Measurements from ENCODE around the gene TMEM207. TPM values are rescaled to one million over a fixed set of nuclear protein-coding genes. Genes with fewer than 3 reads are reported as not detected.

TMEM207 gene
- total RNA-seq, 1 donor from 2014 or later, result not detected

DNA sequence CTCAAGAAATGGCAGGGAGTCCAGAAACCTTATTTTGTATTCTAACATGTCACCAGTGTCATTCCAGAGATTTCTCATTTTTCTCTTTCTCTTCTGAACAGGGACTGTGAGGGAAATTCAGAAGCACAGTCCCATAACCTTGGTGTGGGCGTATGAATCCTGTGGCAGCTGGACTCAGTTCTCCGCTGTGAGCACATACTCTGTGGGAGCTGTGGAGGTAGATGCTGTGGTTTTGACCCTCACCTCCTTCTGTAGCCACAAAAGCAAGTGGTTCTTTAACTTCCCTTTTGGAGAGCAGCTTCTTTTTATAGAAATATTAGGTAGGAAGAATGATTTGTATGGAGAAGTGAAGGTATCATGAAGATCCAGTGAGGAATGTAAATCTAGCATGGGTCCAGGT lies 13.4 kb downstream of the TMEM207 start:
- H3K36me3 ChIP-seq, result no peaks in the 10 kb centered on the region
- no peak overlapping the region for H3K9ac ChIP-seq
- no peak overlapping the region for H3K27ac ChIP-seq
- no peaks in the 10 kb centered on the region for H3K79me2 ChIP-seq (ENCODE audit: low read depth)
- DNase-seq (ENCODE audit: low spot score), result no peak
- Mint-ChIP-seq H3K27ac (no peak overlapping the region), H3K4me1 (no peaks in the 10 kb centered on the region), H3K27me3 (ENCODE audit: insufficient read depth, low read depth) (peaks cover 2% of the 10 kb centered on the region), H3K36me3 (no peaks in the 10 kb centered on the region), H3K9me3 (peaks cover 3% of the 10 kb centered on the region), H3K4me3 (no peak overlapping the region)
- no peaks in the 10 kb centered on the region for H3K27me3 ChIP-seq
- no peaks in the 10 kb centered on the region for H3K4me1 ChIP-seq
- H4K20me1 ChIP-seq (ENCODE audit: low read depth), result no peaks in the 10 kb centered on the region
- no peak overlapping the region for H2AFZ ChIP-seq (replicated peaks)
- TF ChIP-seq EZH2phosphoT487 (IDR thresholded peaks at IDR 0.05), result no peak
- no peak for TF ChIP-seq EZH2 (IDR thresholded peaks at IDR 0.05)
- TF ChIP-seq, protein P1, sequence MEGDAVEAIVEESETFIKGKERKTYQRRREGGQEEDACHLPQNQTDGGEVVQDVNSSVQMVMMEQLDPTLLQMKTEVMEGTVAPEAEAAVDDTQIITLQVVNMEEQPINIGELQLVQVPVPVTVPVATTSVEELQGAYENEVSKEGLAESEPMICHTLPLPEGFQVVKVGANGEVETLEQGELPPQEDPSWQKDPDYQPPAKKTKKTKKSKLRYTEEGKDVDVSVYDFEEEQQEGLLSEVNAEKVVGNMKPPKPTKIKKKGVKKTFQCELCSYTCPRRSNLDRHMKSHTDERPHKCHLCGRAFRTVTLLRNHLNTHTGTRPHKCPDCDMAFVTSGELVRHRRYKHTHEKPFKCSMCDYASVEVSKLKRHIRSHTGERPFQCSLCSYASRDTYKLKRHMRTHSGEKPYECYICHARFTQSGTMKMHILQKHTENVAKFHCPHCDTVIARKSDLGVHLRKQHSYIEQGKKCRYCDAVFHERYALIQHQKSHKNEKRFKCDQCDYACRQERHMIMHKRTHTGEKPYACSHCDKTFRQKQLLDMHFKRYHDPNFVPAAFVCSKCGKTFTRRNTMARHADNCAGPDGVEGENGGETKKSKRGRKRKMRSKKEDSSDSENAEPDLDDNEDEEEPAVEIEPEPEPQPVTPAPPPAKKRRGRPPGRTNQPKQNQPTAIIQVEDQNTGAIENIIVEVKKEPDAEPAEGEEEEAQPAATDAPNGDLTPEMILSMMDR (IDR thresholded peaks at IDR 0.05), result no peak
- no peaks in the 10 kb centered on the region for H3K9me3 ChIP-seq (ENCODE audit: low read depth)
- no peak overlapping the region for H3K4me2 ChIP-seq
- H3K4me3 ChIP-seq, result no peak overlapping the region
- H3F3A ChIP-seq (ENCODE audit: low read depth), result no peaks in the 10 kb centered on the region

DNA sequence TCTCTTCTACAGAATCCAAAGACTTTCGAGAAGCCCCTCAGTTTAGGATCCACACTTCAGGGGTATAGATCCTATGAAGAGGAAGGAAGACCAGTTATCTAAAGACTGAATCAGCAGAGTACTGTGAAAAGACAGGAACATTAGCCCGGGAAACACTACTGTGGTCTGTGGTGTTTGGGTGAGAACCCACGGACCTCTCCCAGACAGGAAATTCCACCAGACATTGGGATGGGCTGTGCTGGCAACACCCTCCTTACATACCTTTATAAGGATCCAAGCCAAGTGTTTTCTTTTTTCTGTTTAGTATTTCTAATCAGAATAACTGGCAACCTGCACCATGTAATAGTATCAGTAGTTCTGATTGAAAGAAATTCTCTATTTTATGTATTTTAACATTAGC lies 14.1 kb downstream of the TMEM207 start:
- no peak overlapping the region for H3K27ac Mint-ChIP-seq
- no peak overlapping the region for H2AFZ ChIP-seq (replicated peaks)

DNA sequence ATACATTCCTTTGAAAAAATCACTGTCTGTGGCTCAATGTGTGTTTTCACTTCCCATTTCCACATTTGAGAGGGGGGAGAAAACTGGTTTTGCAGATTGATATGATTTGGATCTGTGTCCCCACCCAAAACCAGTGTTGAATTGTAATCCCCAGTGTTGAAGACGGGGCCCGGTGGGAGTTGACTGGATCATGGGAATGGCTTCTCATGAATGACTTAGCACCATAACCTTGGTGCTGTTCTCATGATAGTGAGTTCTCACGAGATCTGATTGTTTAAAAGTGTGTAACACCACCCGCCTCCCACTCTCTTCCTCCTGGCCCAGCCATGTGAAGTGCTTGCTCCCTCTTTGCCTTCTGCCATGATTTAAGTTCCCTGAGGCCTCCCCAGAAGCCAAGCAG lies 16.1 kb downstream of the TMEM207 start:
- H3K27ac Mint-ChIP-seq, result no peak overlapping the region
- H3K9me3 Mint-ChIP-seq, result peaks cover 3% of the 10 kb centered on the region
- no peak overlapping the region for H3K4me2 ChIP-seq
- no peaks in the 10 kb centered on the region for H3F3A ChIP-seq (ENCODE audit: low read depth)
- no peak overlapping the region for H3K4me3 ChIP-seq
- H2AFZ ChIP-seq (replicated peaks), result no peak overlapping the region
- H3K4me3 Mint-ChIP-seq, result no peak overlapping the region
- no peaks in the 10 kb centered on the region for H3K27me3 ChIP-seq
- no peaks in the 10 kb centered on the region for H3K4me1 ChIP-seq
- H3K9me3 ChIP-seq (ENCODE audit: low read depth), result no peaks in the 10 kb centered on the region
- no peaks in the 10 kb centered on the region for H3K4me1 Mint-ChIP-seq
- peaks cover 2% of the 10 kb centered on the region for H3K27me3 Mint-ChIP-seq (ENCODE audit: insufficient read depth, low read depth)
- TF ChIP-seq EZH2 (IDR thresholded peaks at IDR 0.05), result no peak
- no peak for TF ChIP-seq EZH2phosphoT487 (IDR thresholded peaks at IDR 0.05)
- TF ChIP-seq, protein P1 (IDR thresholded peaks at IDR 0.05), result no peak
- no peak overlapping the region for H3K27ac ChIP-seq
- no peak overlapping the region for H3K9ac ChIP-seq
- DNase-seq (ENCODE audit: low spot score), result no peak
- no peaks in the 10 kb centered on the region for H3K36me3 Mint-ChIP-seq
- H3K79me2 ChIP-seq (ENCODE audit: low read depth), result no peaks in the 10 kb centered on the region
- H4K20me1 ChIP-seq (ENCODE audit: low read depth), result no peaks in the 10 kb centered on the region
- H3K36me3 ChIP-seq, result no peaks in the 10 kb centered on the region

More for the DNA sequence above, 14.1 kb downstream of the TMEM207 start:
- Mint-ChIP-seq H3K4me1 (no peaks in the 10 kb centered on the region), H3K36me3 (no peaks in the 10 kb centered on the region), H3K27me3 (ENCODE audit: insufficient read depth, low read depth) (peaks cover 2% of the 10 kb centered on the region), H3K4me3 (no peak overlapping the region), H3K9me3 (peaks cover 3% of the 10 kb centered on the region)
- H3K9me3 ChIP-seq (ENCODE audit: low read depth), result no peaks in the 10 kb centered on the region
- H3K9ac ChIP-seq, result no peak overlapping the region
- no peak overlapping the region for H3K4me3 ChIP-seq
- TF ChIP-seq, protein P1 (IDR thresholded peaks at IDR 0.05), result no peak
- TF ChIP-seq EZH2phosphoT487 (IDR thresholded peaks at IDR 0.05) (no peak), EZH2 (IDR thresholded peaks at IDR 0.05) (no peak)
- H3K4me1 ChIP-seq, result no peaks in the 10 kb centered on the region
- no peaks in the 10 kb centered on the region for H4K20me1 ChIP-seq (ENCODE audit: low read depth)
- no peaks in the 10 kb centered on the region for H3F3A ChIP-seq (ENCODE audit: low read depth)
- no peak overlapping the region for H3K4me2 ChIP-seq
- no peaks in the 10 kb centered on the region for H3K27me3 ChIP-seq
- no peak overlapping the region for H3K27ac ChIP-seq
- no peaks in the 10 kb centered on the region for H3K36me3 ChIP-seq
- DNase-seq (ENCODE audit: low spot score), result no peak
- no peaks in the 10 kb centered on the region for H3K79me2 ChIP-seq (ENCODE audit: low read depth)

All from neural progenitor cell (in vitro differentiated cells).